GM06990 (cell line): ENCODE results near the gene CDC42BPB.

ENCODE experiments used
- DNase-seq: peaks from one replicate; pipeline ENCODE4 v3.0.0-alpha.2; 2011; ENCODE audit not compliant: insufficient read length; ENCODE audit errors: extremely low read depth
- H3K27me3 ChIP-seq: replicated peaks from 2 replicates; pipeline ENCODE4 v1.6.0; 2011; ENCODE audit warnings: low read length; ENCODE audit not compliant: control insufficient read depth, insufficient read depth
- H3K36me3 ChIP-seq: 2 replicates; pipeline ENCODE4 v1.5.1; 2011; ENCODE audit warnings: low read length; ENCODE audit not compliant: control insufficient read depth, insufficient read depth
- H3K4me3 ChIP-seq: replicated peaks from 2 replicates; pipeline ENCODE4 v1.5.1; 2011; ENCODE audit warnings: low read depth, mild to moderate bottlenecking, control low read depth, low read length
- CTCF ChIP-seq: IDR thresholded peaks from 2 replicates; pipeline ENCODE4 v1.5.1; 2011; ENCODE audit warnings: low read length, control low read depth, mild to moderate bottlenecking, inconsistent platforms; ENCODE audit not compliant: insufficient read depth, poor library complexity, severe bottlenecking

The CDC42BPB gene

GRCh38 chr14:103090481-103091020 is 33.2 kb upstream of the CDC42BPB start:
- Histone ChIP-seq H3K36me3 (no peaks in the 10 kb centered on the region), H3K4me3 (no peak overlapping the region), H3K27me3 (no peaks in the 10 kb centered on the region)
- DNase-seq: no peak
- no peak for TF ChIP-seq CTCF

GRCh38 chr14:103089386-103090335 is 32.3 kb upstream of the CDC42BPB start:
- Histone ChIP-seq H3K4me3 (no peak overlapping the region), H3K36me3 (no peaks in the 10 kb centered on the region), H3K27me3 (0 out of 2 replicates have a peak, but pooled peaks cover 1% of the 10 kb centered on the region)
- TF ChIP-seq CTCF: no peak
- peak; percentile 9 for DNase-seq

GRCh38 chr14:103088921-103089320 is 31.6 kb upstream of the CDC42BPB start:
- DNase-seq: peak; percentile 1
- no peak for TF ChIP-seq CTCF
- no peak overlapping the region for H3K4me3 ChIP-seq
- peaks cover 1% of the 10 kb centered on the region; the same call in 1 of the 2 replicates for H3K27me3 ChIP-seq
- H3K36me3 ChIP-seq: no peaks in the 10 kb centered on the region

- TF ChIP-seq CTCF: no peak
- H3K27me3 ChIP-seq: peaks cover 1% of the 10 kb centered on the region; the same call in 1 of the 2 replicates
- DNase-seq: peak; percentile 10
- H3K4me3 ChIP-seq: no peak overlapping the region
- no peaks in the 10 kb centered on the region for H3K36me3 ChIP-seq
Measured at GRCh38 chr14:103087343-103087835, 30.0 kb upstream of the CDC42BPB start.

- Histone ChIP-seq H3K27me3 (peaks cover 1% of the 10 kb centered on the region; the same call in 1 of the 2 replicates), H3K4me3 (no peak overlapping the region), H3K36me3 (no peaks in the 10 kb centered on the region)
- TF ChIP-seq CTCF: no peak
- DNase-seq: no peak
Measured at GRCh38 chr14:103086771-103087342, 29.5 kb upstream of the CDC42BPB start.
